Stimulated activated CD8-positive, alpha-beta memory T cell treated with anti-CD3 and anti-CD28 coated beads, Interleukin-12 subunit alpha, Interleukin-12 subunit beta, amount 100 ng/mL, for 1 hour (primary cell): Measurements from ENCODE around the gene ASB18.
"Not testable (repeated sequence)": the region's sequence is repeated elsewhere in the genome, so short reads cannot be mapped to it uniquely, and the experiment has no call there.

Source experiments
- DNase-seq: peaks from one replicate; pipeline ENCODE4 v3.0.0-alpha.2; 2020; ENCODE audit warnings: low read depth

Gene ASB18

GRCh38 chr2:236286873-236287545 lies 22.8 kb upstream of the ASB18 start:
- no peak for DNase-seq

- DNase-seq: no peak
These were observed 20.0 kb upstream of the ASB18 start for GRCh38 chr2:236284208-236284607.

DNA sequence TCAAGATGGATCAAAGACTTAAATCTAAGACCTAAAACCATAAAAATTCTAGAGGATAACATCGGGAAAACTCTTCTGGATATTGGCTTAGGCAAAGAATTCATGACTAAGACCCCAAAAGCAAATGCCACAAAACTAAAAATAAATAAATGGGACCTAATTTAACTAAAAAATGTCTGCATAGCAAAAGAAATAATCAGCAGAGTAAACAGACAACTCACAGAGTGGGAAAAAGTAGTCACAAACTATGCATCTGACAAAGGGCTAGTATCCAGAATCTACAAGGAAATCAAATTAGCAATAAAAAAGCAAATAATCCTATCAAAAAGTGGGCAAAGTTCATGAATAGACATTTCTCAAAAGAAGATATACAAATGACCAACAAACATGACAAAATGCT lies 18.2 kb upstream of the ASB18 start:
- DNase-seq: no peak

- DNase-seq: no peak
These were observed 17.2 kb upstream of the ASB18 start for GRCh38 chr2:236281423-236281822.

DNA sequence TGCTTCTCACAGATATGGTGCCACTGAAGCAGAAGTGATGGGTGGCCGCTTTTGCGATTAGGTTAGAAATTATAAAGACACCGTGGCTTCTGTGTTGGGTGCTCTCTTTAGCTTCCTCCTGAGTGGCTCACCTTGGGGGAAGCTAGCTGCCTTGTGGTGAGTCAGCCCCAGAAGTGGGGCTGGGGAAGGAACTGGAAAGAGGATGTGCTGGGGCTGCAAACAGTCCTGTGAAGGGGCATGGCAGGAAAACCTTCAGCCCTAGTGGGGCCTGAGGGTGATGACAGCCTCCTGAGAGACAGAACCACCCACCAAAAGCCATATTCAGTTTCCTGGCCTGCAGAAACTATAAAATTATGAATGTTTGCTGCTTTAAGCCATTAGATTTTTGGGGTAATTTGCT lies 8.9 kb upstream of the ASB18 start:
- DNase-seq: no peak

DNA sequence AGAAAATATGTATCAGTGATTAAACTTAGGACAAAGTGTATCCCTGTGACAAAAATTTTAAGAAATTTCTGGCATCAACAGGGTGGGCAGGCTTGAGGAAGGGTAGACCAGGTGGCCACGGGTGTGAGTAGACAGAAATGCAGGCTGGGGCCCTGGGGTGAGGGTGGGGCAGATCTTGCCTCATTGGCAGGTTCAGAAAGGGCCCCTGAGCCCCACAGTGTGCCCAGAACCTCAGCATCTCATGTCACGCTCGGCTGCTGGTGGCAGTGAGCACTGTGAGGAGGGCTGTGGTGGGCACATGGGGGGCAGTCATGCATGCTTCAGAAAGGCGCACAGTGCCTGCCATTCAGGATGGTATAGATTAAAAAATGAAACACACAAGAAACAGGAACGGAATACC lies 7.6 kb upstream of the ASB18 start:
- DNase-seq: no peak

DNA sequence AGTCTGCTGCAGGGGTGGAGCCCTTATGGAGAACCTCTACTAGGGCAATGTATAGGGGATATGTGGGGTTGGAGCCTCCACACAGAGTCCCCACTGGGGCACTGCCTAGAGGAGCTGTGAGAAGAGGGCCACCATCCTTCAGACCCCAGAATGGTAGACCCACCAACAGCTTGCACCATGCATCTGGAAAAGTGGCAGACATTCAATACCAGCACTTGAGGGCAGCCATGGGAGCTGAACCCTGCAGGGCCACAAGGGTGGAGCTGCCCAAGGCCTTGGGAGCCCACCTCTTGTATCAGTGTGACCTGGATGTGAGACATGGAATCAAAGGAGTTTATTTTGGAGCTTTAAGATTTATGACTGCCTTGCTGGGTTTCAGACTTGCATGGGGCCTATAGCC lies 5.7 kb upstream of the ASB18 start:
- not testable (repeated sequence) for DNase-seq

GRCh38 chr2:236265675-236266074 lies 1.5 kb upstream of the ASB18 start:
- no peak for DNase-seq

- no peak for DNase-seq
These were observed 2.0 kb downstream of the ASB18 start for GRCh38 chr2:236262238-236262637.

DNA sequence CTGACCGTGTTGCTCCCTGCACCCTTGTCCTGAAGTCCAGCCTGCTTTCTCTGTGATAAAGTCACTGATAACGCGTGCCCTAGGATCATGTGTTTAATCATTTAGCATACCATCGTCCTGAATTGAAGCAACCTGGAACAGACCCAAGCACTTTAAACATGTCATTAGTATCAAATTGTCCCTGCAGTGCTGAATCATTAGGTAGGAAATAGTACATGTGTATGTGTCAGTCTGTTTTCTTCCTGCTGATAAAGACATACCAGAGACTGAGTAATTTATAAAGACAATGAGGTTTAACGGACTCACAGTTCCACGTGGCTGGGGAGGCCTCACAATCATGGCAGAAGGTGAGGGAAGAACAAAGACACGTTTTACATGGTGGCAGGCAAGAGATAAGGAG lies 2.8 kb downstream of the ASB18 start:
- no peak for DNase-seq

GRCh38 chr2:236259371-236259770 lies 4.8 kb downstream of the ASB18 start:
- DNase-seq: no peak

DNA sequence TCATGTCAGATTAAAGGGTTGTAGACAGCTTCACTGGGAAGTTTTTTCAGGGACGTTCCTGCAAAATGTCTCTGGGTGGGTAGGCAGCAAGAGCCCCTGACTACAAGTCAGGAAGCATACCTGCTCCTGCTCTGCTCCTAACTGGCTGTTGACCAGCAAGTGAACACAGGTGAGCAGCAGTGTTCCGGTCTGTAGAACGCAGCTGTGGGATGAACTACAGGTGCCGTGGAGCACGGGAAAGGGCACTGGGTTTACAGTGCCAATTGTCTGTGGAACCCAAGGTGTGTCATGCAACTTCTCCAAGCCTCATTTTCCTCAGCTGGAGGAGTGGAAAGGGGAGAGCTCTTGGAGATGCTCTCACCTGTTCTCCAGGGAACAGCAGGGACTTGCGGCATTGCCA lies 6.6 kb downstream of the ASB18 start:
- DNase-seq: no peak

- DNase-seq: no peak
These were observed 7.1 kb downstream of the ASB18 start for GRCh38 chr2:236257136-236257535.

DNA sequence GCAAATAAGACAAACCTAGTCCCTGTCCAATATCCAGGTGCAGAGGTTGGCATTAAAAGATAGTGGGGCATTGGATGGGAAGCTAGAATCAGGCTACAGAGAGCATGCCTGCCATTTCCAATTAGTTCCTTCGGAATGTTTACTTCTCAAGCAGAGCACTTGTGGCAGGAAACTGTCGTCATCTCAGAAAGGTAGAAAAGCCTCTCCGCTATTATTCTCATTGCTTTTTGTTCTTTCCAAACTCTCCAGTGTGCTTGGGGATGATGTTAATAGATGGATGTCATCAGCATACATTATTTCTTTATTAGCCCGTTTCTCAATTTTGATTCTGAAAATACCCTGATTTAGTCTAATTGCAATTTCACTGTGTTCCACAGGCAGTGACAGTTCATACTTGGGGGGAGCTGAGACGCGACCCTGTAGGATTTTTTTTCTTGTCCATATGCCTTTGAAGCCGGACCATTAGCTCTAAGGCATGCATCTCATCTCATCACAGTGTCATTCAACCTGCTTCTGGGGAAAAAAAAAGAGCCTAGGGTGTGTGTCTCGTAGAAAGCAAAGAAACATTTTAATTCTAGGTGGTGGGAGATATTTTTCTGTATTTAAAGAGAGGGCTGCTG lies 7.7 kb downstream of the ASB18 start:
- no peak for DNase-seq

GRCh38 chr2:236254674-236255073 lies 9.5 kb downstream of the ASB18 start:
- no peak for DNase-seq

DNA sequence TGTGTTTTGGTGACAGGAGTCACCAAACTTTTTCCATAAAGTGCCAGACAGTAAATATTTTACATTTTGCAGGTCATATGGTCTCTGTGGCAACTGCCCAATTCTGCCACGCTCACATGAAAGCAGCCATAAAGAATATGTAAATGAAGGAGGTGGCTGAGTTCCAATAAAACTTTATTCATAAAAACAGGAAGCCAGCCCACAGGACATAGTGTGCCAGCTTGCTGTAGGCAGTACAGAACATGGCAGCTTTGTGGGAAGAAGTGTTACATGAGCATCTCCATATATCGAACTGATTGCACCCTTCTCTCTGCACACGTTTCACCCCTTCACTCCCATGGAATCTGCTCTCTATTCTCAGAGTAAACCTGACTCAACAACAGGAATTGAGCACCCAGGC lies 10.2 kb downstream of the ASB18 start:
- no peak for DNase-seq

GRCh38 chr2:236252602-236253001 lies 11.6 kb downstream of the ASB18 start:
- DNase-seq: no peak

DNA sequence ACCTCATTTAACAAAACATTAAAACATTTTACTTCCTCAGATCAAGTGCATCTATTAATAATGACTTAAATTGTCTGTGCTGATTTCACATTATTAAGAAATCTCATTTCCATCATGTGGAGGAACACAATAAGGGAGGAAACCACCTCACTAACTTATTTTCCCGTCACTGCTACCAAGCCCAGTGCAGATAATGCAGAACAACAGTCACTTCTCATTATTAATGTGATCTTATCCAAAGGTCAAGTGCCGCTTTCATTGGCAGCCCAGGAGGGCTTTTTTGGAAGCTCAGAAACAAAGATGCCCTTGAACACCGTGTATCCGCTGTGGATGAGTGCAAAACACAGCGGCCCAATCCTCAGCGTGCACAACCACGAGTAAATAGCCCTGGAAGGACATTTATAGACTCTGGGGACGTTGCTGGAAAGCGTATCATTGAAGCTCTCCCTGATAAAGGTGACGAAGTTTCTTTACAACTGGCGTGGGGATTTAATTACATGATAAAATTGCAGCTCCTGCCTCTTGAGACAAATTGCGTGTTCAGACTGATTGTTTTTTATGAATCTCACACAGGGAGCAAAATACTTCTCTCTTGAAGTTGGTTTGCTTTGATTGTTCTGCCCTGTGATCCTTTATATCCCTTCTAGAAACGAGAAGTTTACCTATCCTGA lies 13.2 kb downstream of the ASB18 start:
- DNase-seq: no peak

- no peak for DNase-seq
These were observed 13.9 kb downstream of the ASB18 start for GRCh38 chr2:236250286-236250685.

GRCh38 chr2:236249066-236249465 lies 15.1 kb downstream of the ASB18 start:
- DNase-seq: no peak

DNA sequence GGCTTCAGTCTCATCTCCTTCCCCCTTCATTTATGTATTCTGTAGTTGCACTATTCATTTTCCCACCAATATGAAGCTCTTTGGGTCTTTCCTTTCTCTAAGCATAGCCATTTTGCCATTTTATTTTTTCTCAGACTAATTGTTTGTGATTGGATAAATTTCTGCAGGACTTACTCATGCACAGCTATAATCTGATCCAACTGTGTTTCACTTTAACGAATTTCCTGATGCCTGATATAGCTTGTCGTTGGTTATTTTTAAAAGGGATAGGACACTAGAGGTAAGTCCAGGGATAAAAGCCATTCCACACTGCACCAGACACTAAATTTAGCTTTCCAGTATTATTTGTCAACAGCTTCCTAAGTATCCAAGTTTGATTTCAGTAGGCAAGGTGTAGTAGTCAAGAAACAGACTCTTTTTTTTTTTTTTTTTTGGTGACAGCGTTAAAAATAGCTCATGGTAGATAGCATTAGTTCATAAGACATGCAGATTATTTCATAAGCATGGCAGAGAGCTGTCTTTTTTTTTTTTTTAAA lies 17.4 kb downstream of the ASB18 start:
- DNase-seq: no peak

DNA sequence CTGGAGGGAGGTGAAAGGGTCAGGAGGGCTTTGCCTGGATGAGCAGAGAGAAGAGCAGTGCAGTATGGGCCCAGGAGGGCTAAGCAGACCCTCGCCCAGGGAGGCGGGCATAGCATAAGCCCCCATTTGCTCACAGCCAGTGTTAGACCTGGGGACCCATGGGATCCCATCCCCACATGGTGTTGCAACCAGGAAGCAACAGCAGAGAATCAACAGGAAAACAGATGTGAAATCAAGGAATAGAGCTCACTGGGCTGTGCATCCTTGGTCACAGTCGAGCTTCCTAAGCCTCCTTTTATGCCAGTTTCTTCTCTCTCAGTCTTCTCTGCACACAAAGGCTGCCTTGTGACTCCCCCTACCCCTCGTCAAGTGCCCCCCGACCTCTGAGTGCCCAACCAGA lies 19.9 kb downstream of the ASB18 start:
- no peak for DNase-seq

DNA sequence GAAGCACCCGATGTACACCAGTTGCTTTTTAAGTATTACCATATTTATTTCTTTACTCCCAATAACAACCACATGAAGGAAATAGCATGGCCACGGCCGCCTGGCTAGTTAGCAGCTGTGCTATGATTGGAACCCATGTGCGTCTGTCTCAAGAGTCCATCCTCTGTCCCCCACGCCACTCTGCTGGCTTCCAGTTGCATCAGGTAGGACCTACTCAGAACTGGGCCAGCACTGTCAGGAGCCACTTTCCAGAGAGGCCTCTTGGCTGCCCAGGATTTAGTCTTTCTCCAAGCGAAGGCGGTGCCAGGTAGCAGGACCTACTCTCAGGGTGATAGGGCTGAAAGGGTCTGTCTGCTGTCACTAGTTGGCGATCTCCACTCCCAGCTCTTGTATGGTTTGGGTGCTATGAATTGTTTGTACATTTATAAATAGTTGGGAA lies 22.1 kb downstream of the ASB18 start:
- no peak for DNase-seq
